ENCODE data around the gene PLAC9.
"Not testable (repeated sequence)": the region's sequence is repeated elsewhere in the genome, so short reads cannot be mapped to it uniquely, and the experiment has no call there.

Gene PLAC9

GRCh38 chr10:80132299-80133139 is at the start of gene PLAC9:
TSS of gene PLAC9 (plus strand) at chr10:80132730. CDS start at chr10:80132763, 33 bp downstream.
- no peak for DNase-seq

GRCh38 chr10:80090121-80090520 is 42.4 kb upstream of the PLAC9 start:
- DNase-seq: no peak

- DNase-seq: no peak
Observed at GRCh38 chr10:80094231-80094630, 38.3 kb upstream of the PLAC9 start.

GRCh38 chr10:80098272-80098671 is 34.3 kb upstream of the PLAC9 start:
- not testable (repeated sequence) for DNase-seq

DNA sequence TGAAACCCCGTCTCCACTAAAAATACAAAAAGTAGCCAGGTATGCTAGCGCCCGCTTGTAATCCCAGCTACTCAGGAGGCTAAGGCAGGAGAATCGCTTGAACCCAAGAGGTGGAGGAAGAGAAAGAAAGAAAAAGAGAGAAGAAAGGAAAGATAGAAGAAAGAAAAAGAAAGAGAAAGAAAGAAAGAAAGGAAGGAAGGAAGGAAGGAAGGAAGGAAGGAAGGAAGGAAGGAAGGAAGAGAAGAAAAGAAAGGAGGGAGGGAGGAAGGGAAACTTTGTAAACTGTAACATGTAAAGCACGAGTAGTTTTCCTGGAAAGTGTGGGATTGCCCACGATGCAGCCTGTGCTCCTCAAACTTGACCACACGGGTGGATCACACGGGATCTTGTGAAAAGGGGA is 33.2 kb upstream of the PLAC9 start:
- DNase-seq: not testable (repeated sequence)

GRCh38 chr10:80100116-80100515 is 32.4 kb upstream of the PLAC9 start:
- no peak for DNase-seq

GRCh38 chr10:80100861-80101695 is 31.5 kb upstream of the PLAC9 start:
- no peak for DNase-seq

DNA sequence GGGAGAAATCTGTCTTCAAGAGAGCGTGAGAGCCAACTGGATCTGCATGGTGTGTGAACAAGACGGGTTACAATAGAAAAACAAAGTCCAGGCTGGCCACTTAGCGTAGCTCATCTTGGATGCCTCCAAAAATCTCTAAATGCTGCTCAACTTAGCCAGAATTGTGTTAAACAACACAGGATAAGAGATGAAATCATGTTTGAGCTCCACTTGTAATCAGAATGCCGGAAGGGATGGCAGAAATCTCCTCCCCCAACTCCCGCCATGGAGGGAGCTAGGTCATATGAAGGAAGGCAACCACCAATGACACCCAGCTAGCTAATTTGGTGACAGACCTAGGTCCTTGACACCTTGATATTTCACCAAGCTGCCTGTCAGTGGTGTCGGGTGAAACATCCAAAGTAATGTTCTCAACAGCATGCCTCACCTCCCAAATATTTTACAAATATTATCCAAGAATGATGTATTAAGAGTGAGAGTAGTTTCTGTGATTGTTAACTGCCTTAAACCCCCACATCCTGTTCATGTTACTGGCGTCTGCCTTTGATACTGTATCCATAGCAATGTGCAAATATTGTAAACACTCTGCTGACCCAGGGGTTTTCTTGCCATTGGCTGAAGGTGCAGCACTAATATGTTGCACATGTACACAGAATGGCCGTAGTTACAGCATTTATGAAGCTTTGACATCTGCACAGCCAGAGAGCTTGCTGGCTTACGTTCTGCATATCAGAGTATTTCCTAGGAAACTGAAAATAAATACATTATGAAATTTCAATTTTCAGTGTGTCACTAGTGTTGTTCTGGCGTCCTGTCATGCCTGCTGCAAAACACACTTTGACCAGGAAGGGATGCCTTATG is 28.2 kb upstream of the PLAC9 start:
- DNase-seq: no peak

- DNase-seq: no peak
Observed at GRCh38 chr10:80108576-80109239, 23.8 kb upstream of the PLAC9 start.

- DNase-seq: no peak
Observed at GRCh38 chr10:80110986-80111385, 21.5 kb upstream of the PLAC9 start.

- DNase-seq: no peak
Observed at GRCh38 chr10:80118669-80119068, 13.9 kb upstream of the PLAC9 start.

- DNase-seq: no peak
Observed at GRCh38 chr10:80122110-80122710, 10.3 kb upstream of the PLAC9 start.

DNA sequence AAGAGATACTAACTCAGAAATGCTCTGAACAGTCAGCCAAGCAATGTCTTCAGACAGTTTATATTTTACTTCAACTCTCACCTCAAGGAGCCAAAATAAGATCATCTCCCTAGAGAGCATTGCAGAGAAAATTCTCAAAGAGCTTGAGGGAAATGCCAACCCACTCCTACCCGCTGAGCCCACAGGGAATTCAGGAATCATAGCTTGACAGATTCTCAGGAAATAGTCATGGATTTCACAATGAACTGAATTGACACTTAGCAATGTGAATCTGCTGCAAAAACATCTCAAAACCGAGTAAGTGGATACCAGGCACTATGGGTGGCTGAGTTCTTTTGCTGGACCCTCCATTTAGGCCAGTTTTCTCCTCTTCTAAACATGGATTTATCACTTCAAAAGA is 9.8 kb upstream of the PLAC9 start:
- DNase-seq: no peak

DNA sequence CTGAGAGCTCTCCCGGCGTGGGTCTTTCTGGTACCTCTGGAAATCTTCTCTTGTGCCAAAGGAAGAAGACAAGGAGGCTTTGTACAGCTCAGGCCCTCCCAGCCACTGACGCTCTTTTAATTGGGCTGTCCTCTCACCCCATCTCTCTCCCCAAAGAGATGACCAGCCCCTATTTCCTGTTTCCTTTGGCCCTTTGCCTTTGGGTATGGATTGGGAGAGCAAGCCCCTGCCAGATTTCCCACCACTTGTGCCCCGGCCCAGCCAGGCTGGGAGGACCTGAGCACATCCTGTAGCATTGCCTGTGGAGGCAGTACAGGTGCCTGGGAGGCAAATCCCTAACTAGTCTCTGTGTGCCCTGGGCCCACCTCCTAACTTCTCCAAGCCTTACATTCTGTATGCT is 5.7 kb upstream of the PLAC9 start:
- no peak for DNase-seq

- no peak for DNase-seq
Observed at GRCh38 chr10:80131499-80131901, 1.0 kb upstream of the PLAC9 start.

DNA sequence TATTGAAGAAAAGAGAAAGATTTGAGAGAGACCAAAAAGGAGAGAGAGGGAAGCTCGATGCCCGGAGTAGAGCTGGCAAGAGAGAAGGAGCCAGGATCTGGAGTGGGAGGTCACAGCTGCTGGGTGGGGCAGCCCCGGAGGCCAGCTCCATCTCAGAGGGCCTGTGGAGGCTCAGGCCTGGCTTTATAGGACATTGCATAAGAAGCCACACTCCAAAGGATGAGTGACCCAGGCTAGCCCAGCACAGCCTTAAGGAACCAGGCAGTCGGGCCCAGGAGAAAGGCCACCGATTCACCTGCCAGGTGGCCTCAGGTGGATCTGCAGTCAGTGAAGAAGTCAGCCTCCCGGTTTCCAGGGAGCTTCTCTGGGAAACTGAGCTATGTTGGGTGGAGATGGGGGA is 676 bp downstream of the PLAC9 start:
- DNase-seq: no peak

DNA sequence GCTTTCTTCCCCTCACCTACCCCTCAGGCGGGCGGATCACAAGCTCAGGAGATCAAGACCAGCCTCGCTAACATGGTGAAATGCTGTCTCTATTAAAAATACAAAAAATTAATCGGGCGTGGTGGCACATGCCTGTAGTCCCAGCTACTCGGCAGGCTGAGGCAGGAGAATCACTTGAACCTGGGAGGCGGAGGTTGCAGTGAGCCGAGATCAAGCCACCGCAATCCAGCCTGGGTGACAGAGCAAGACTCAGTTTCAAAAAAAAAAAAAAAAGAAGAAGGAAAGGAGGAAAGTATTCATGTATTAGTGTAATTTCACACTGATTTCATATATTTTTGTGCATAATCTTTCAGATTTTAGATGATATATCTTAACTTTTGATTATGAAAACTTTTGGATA is 1.2 kb downstream of the PLAC9 start:
- not testable (repeated sequence) for DNase-seq

GRCh38 chr10:80136134-80136571 is 3.6 kb downstream of the PLAC9 start:
- DNase-seq: no peak

- no peak for DNase-seq
Observed at GRCh38 chr10:80137031-80137862, 4.7 kb downstream of the PLAC9 start.

GRCh38 chr10:80137920-80138319 is 5.4 kb downstream of the PLAC9 start:
- no peak for DNase-seq

GRCh38 chr10:80139265-80139664 is 6.7 kb downstream of the PLAC9 start:
- DNase-seq: no peak
